Mononuclear cell (primary cell): ENCODE data around the gene SEMA3B. TPM values are rescaled to one million over a fixed set of nuclear protein-coding genes. Genes with fewer than 3 reads are reported as not detected.
"Not testable (repeated sequence)": the region's sequence is repeated elsewhere in the genome, so short reads cannot be mapped to it uniquely, and the experiment has no call there.

Experiments used
- H3K27me3 ChIP-seq: 2 replicates; pipeline ENCODE4 v1.6.0; 2011; ENCODE audit warnings: low read length, control low read depth; ENCODE audit not compliant: insufficient read depth
- H3K4me1 ChIP-seq: 2 replicates; pipeline ENCODE4 v1.5.1; 2011; ENCODE audit warnings: mild to moderate bottlenecking, low read length, control low read depth; ENCODE audit not compliant: insufficient read depth
- H3K4me3 ChIP-seq: 2 replicates; pipeline ENCODE4 v1.5.1; 2011; ENCODE audit warnings: mild to moderate bottlenecking, low read length, moderate library complexity
- H3K9me3 ChIP-seq: 2 replicates; pipeline ENCODE4 v1.5.1; 2011; ENCODE audit warnings: low read depth, mild to moderate bottlenecking, control low read depth, low read length
- total RNA-seq: library from RNA; depleted of rRNA; stranded (reverse); fragments of >200 nt; gene quantifications from one replicate; pipeline ENCODE4 v1.2.3, GENCODE V29; 2012

The SEMA3B gene
- total RNA-seq, 1 donor = 0.42 TPM

DNA sequence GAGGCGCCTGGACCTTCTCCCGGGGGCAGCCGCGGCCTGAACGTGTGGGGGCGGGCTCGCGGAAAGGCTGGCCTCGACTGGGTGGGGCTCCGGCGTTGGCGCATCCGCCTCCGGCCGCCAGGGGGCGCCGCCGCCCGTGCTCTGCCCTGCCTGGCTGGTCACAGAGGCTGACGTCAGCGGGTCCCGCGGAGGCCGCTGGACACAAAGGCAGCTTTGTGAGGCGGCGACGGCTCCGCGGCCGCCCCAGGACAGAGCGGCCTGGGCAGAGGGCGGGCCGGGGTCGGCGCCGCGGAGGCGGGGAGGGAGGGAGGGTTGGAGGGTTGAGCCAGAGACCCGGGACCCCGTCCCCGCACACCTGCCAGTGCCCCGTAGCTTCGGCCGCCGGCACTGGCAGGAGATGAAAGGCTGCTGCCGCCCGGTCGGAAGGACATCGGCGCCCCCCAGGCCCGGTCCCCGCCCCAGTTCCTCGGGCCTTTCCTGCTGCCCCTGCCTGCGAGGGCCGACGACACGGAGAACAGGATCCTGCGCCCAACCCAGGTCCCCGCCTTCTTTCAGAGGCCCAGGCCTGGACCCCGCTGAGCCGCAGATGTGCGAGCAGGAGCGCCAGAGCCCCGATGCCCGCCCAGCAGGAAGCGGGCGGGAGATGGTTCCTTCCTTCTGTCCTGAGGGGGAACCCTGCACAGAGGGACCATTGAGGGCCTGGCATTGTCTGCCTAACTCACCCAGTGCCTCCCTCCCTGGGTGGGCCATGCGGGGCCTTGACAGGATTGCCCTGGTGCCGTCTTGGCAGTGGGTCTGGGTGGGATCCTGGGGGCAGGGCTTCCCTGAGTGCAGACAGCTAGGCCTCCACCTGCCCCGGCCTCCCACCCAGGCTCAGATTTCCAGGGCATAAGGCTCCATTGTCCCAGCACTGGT is 8.7 kb upstream of the SEMA3B start:
- H3K4me3 ChIP-seq = peak overlapping the region; percentile 4
- no peaks in the 10 kb centered on the region for H3K9me3 ChIP-seq
- H3K4me1 ChIP-seq = peaks cover 21% of the 10 kb centered on the region
- H3K27me3 ChIP-seq = no peaks in the 10 kb centered on the region

DNA sequence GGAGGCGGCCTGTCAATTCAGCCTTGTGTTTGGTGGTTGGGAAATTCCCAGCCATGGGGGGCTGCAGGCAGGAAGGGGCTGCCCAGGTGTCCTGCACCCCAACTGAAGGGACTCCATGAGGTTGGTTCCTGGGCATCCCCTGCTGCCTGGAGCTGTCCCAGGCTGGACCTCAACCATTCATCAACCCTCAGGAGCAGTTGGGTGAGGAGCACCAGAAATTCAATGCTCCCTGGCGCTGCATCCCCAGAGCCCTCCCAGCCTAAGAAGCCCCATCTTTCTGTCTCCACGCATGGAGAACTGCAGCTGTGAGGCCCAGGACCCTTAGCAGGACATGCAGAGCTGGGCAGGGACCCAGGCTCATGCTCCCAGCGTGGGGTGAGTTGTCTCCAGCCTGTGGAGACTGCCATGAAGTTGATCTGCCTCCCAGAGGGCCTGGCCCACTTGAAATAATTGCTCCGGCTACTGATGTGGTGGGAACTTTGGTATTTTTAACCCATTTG is 8.0 kb upstream of the SEMA3B start:
- Histone ChIP-seq H3K4me3 (no peak overlapping the region), H3K4me1 (peaks cover 18% of the 10 kb centered on the region), H3K27me3 (no peaks in the 10 kb centered on the region), H3K9me3 (no peaks in the 10 kb centered on the region)

DNA sequence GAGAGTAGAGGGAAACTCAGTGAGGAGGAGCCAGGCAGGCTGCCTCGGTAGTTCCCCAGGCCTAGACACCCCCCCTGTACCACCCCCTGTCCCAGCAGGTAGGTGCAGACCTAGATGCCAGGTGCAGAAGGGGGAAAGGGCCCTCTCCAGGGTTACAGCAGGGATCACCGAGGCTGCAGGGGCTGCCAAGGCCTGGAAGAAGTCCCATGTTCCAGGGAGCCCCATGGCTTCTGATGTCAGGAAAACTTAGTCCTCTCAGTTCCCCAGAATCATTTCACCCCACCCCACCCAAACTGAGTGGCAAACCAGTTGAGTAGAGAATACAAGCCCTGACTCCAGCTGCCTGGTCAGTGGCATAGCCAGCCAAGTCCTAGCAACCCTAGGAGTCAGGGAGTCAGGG is 7.4 kb upstream of the SEMA3B start:
- Histone ChIP-seq H3K4me3 (no peak overlapping the region), H3K27me3 (no peaks in the 10 kb centered on the region), H3K9me3 (no peaks in the 10 kb centered on the region), H3K4me1 (peaks cover 18% of the 10 kb centered on the region)

DNA sequence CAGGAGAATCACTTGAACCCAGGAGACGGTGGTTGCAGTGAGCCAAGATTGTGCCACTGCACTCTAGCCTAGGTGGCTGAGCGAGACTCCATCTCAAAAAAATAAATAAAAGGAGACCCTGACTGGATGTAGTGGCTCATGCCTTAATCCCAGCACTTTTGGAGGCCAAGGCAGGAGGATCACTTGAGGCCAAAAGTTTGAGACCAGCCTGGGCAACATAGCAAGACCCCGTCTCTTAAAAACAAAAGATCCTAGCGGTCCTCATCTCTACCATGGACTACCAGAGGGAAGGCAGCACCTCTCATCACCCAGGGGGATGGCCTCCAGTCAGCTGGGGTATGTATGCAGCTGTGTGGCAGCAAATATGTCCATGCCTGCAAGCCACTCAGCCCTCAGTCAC is 6.7 kb upstream of the SEMA3B start:
- H3K9me3 ChIP-seq, H3K27me3 ChIP-seq, H3K4me3 ChIP-seq: not testable (repeated sequence)
- H3K4me1 ChIP-seq = peaks cover 18% of the 10 kb centered on the region

DNA sequence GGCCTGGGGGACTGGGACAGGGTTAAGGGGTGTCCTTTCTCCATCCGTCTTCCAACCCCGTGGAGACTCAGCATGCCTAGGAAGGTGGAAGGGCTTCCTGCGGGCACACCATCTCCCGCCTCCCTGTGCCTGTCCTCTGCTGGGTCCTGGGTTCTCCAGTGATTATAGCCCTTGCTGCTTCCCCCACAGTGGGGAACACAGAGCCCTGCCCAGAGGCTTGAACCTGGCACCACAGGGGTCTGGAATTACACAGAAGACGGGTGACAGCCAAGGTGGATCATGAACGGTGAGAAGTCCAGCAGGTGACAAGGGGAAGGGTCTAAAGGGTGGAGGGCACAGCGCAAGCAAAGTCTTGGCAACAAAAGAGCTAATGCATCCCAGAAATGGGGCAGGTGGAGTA is 6.2 kb upstream of the SEMA3B start:
- H3K27me3 ChIP-seq = peaks cover 5% of the 10 kb centered on the region
- no peaks in the 10 kb centered on the region for H3K9me3 ChIP-seq

DNA sequence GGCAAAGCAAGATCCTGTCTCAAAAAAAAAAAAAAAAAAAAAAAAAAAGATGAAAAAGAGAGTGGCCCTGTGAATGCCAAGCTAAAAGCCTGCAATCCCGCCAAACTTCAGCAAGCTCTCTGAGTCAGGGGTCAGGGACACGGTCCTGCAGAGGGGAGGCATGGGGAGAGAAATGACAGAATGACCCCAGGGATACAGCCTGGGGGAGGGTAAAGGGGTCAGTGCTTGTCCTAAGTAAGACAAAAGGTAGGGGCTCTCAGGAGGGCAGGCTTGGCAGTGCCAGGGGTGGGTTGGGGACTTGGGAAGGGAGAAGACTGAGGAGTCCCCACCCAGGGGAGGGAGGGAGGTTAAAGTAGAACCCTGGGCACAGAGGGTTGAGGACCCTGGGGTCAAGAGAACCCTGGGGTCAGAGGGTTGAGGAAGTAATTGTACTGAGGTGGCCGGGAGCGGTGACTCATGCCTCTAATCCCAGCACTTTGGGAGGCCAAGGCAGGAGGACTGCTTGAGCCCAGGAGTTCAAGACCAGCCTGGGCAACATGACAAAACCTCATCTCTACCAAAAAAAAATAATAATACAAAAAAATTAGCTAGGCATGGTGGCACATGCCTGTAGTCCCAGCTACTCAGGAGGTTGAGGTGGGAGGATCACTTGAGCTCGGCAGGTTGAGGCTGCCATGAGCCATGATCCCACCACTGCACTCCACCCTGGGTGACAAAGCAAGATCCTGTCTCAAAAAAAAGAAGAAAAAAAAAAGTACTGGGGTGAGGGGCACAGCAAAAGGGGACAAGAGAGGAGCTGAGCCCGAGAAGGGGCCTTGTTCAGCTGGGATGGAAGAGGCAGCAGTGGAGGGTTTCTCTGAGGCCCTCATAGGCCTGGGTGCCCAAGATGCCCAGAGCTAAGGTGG is 5.2 kb upstream of the SEMA3B start:
- peaks cover 18% of the 10 kb centered on the region for H3K4me1 ChIP-seq
- H3K27me3 ChIP-seq = peaks cover 5% of the 10 kb centered on the region
- no peak overlapping the region for H3K4me3 ChIP-seq
- H3K9me3 ChIP-seq = no peaks in the 10 kb centered on the region

More for the DNA sequence above, 6.2 kb upstream of the SEMA3B start:
- Histone ChIP-seq H3K4me1 (peaks cover 18% of the 10 kb centered on the region), H3K4me3 (no peak overlapping the region)

DNA sequence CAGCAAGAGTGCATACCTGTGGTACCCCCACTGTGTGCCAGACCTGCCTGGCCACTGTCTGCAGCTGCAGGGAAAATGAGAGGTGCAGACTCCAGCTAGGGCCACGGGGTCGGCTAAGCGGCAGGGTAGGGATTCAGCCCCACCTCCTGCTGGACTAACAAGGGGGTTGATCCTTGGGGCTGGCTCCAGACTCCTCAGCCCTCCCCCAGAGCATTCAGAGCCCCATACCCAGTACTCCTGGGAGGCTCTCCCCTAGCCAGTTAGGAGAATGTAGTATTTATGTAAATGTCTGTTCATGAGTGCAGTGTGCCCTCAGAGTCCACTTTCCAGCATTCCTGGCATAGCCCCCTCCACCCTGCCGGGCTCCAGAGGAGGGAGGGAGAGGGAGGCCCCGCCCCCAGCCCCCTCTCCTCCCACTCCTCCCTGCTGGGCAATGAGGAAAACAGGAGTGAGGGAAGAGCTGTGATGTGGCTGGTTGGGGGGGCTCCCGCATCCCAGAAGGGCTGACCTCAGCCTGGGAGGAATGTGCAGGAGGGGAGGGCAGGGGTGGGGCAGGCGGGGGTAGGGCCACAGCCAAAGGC is 4.5 kb upstream of the SEMA3B start:
- H3K9me3 ChIP-seq = no peaks in the 10 kb centered on the region
- peaks cover 12% of the 10 kb centered on the region for H3K4me1 ChIP-seq
- H3K4me3 ChIP-seq = no peak overlapping the region
- peaks cover 5% of the 10 kb centered on the region for H3K27me3 ChIP-seq

DNA sequence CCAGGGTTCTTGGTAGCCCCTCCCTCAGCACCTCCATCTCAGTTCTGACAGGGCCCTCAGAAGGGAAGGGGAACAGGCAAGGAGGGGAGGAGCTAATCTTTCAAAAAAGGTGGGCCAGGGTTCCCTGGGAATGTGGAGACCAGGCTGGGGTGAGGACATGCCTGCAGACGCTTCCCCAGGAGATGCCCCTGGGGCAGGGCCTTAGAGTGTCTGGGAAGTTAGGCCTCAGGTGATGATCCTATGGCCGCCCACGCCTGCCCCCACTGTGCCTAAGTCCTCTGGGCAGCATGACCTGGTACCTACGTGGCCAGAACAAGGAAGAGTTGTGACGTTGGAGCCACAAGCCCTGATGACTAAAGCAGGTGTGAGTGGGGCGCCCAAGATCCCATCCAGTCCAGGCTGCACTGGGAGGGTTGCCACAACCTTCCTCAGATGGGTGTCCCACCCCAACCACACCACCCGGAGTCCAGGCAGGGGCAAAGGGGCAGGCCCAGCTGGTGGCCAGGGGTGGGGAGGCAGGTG is 3.9 kb upstream of the SEMA3B start:
- H3K4me1 ChIP-seq = peaks cover 7% of the 10 kb centered on the region
- H3K27me3 ChIP-seq = peaks cover 5% of the 10 kb centered on the region
- no peaks in the 10 kb centered on the region for H3K9me3 ChIP-seq
- no peak overlapping the region for H3K4me3 ChIP-seq

DNA sequence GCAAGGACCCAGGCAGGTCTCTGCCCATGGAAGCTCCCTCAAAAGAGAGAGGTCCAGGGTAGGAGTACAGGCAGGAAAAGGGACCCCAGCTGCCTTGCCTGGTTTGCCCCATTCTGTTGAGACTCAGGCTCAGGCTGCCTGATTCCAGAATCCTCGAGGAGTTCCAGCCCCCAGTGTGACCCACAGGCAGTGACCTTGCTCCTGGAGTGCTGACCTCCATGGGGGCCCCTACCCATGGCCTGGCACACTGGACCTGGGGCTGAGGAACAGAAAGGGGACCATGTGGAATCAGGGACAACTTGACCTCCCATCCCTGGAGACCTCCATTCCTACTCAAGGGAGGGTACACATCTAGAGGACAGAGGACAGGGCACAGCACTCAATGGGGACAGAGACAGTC is 3.4 kb upstream of the SEMA3B start:
- Histone ChIP-seq H3K4me1 (peaks cover 3% of the 10 kb centered on the region), H3K9me3 (no peaks in the 10 kb centered on the region), H3K27me3 (peaks cover 5% of the 10 kb centered on the region), H3K4me3 (no peak overlapping the region)

DNA sequence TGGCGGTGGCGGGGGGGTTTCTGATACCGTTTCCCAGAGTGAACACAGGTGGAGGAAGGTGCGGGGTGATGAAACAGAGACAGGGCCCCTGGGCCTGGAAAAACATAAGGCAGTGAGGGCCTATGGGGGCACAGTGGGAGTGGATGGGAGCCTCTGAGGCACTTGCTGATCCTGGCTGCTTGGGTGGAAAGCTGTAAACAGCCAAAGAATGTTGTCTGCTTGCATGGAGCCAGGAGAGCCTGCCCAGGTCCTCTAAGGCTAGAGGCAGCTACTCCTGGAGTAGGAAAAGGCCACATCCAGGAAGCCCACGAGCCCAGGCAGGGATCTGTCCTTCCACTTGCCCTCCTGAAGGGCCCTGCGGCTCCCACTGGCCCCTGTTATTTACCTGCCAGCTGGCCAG is 2.9 kb upstream of the SEMA3B start:
- Histone ChIP-seq H3K9me3 (no peaks in the 10 kb centered on the region), H3K27me3 (peaks cover 5% of the 10 kb centered on the region), H3K4me3 (no peak overlapping the region), H3K4me1 (no peaks in the 10 kb centered on the region)

DNA sequence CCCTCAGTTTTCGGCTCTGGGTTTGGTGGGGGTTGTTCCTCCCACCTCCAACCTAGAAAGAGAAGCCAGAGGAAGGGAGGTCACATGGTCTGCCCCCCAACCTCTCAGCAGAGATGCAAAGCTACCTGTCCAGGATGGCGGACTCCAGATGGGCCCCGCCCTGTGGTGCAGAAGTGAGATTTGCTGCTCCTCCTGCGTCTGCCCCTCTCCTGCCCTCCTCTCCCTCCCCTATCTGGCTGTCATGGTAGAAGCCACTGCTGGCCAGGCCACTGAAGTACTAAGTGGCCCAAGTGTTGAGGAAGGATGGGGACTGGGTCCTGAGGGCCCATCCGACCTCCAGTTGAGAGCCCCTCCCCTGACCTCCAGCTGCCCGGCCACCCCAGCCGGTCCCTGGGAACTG is 2.1 kb upstream of the SEMA3B start:
- H3K27me3 ChIP-seq = peaks cover 5% of the 10 kb centered on the region

DNA sequence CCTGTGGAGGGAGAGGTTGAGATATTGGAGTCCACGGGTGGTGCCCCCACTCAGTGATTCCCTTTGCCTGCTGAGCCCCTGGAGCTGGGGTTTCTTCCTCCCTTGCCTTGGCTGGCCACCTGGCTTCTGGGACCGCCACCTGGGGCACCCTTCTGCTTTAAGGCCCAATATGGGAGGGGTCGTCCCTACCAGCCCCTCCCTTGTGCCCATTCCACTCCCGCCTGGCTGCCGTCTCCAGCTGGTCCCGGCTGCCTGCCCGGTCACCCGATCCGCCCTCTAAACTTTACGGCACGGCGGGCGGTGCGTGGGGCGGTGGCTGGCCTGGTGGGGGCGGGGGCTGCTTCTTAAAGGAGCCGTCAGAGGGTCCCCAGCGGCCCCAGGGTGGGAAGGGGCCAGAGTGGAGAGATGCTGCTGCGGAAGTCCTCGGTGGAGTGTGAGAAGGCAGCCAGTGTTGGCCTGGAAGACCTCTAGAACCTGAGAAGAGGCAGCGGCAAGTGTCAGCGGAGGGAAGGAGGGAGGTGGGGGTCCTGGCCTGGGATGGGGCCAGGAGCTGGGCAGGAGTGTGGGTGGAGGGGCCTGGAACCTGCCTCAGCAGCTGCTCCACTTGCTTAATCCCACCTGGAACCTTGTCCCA is 1.6 kb upstream of the SEMA3B start:
- Histone ChIP-seq H3K4me3 (no peak overlapping the region), H3K4me1 (no peaks in the 10 kb centered on the region), H3K27me3 (peaks cover 5% of the 10 kb centered on the region), H3K9me3 (no peaks in the 10 kb centered on the region)

More for the DNA sequence above, 2.1 kb upstream of the SEMA3B start:
- H3K4me3 ChIP-seq = no peak overlapping the region
- H3K9me3 ChIP-seq = no peaks in the 10 kb centered on the region
- no peaks in the 10 kb centered on the region for H3K4me1 ChIP-seq

DNA sequence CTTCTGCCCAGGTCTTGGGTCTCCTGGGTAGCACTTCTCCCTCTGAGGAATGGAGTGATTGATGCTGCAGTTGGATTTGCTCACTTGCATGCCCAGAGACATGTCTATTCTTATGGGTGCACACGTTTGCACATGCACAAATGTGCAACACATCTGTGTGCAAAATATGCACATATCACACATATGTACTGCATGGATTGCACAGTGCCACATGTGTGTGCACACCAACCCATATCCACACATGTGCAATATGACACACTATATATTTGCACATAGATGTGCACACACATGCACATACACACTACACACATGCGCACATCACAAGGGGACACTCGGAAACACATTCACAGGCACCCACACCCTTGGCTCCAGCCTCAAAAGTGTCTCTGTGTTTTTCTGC is 671 bp upstream of the SEMA3B start:
- Histone ChIP-seq H3K4me1 (peaks cover 6% of the 10 kb centered on the region), H3K4me3 (no peak overlapping the region), H3K9me3 (no peaks in the 10 kb centered on the region)

DNA sequence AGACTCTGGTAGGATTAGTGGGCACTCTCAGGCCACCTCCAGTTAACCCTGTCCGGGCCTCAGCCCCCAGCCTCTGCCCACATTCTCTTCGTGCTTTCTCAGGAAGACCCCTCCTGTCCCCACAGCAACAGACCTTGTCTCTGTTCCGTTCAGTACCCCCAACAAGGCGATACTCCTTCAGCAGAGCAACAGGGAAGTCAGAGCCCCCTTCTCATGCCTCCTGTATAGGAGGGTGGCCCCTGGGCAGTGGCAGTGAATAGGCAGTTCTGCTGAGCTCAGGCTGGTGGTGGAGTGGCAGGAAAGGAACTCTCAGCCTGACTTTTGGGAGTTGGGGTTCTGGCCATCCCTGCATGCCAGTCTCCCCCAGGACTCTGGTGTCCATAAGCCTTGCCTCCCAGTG is 513 bp downstream of the SEMA3B start:
- Histone ChIP-seq H3K9me3 (no peaks in the 10 kb centered on the region), H3K4me3 (no peak overlapping the region), H3K27me3 (peaks cover 15% of the 10 kb centered on the region), H3K4me1 (peaks cover 18% of the 10 kb centered on the region)

More for the DNA sequence above, 671 bp upstream of the SEMA3B start:
- H3K27me3 ChIP-seq = peaks cover 7% of the 10 kb centered on the region
